H1 (cell line): ENCODE results near the gene PRR35. TPM values are rescaled to one million over a fixed set of nuclear protein-coding genes. Genes with fewer than 3 reads are reported as not detected.

Source experiments
- BRCA1 ChIP-seq: IDR thresholded peaks from 2 replicates; pipeline ENCODE4 v1.6.1; 2012; ENCODE audit warnings: low read depth, low read length, improper control_type of control experiment
- CEBPB ChIP-seq: IDR thresholded peaks from 2 replicates; pipeline ENCODE4 v1.6.1; 2012; ENCODE audit warnings: low read depth, low read length
- CTBP2 ChIP-seq: IDR thresholded peaks from 2 replicates; pipeline ENCODE4 v1.7.0; 2011; ENCODE audit warnings: borderline replicate concordance, mild to moderate bottlenecking, moderate library complexity, mixed read lengths, low read length; ENCODE audit not compliant: insufficient read depth, insufficient read length
- KDM5A ChIP-seq: fragments of 200-600 bp; IDR thresholded peaks from 2 replicates; pipeline ENCODE4 v1.7.1; 2012; ENCODE audit warnings: mild to moderate bottlenecking, low read length, inconsistent platforms, mixed read lengths
- SIN3A ChIP-seq, 2 experiments: IDR thresholded peaks in 1 of 2; conservative IDR thresholded peaks in 1 of 2; 2 replicates each; pipeline ENCODE4 v1.6.1; 2011 to 2012; ENCODE audit warnings: low read length in 2 of 2, improper control_type of control experiment in 1 of 2, low read depth in 1 of 2, mild to moderate bottlenecking in 1 of 2
- SIRT6 ChIP-seq: IDR thresholded peaks from one replicate; pipeline ENCODE4 v1.7.1; 2012; ENCODE audit warnings: low read length, inconsistent platforms
- SUZ12 ChIP-seq: fragments of 200-600 bp; sonication (generic); IDR thresholded peaks from 2 replicates; pipeline ENCODE4 v1.6.1; 2012; ENCODE audit warnings: mild to moderate bottlenecking, inconsistent platforms, low read length, moderate library complexity, mixed read lengths
- TEAD4 ChIP-seq: IDR thresholded peaks from 2 replicates; pipeline ENCODE4 v1.6.1; 2012; ENCODE audit warnings: low read depth, low read length, inconsistent platforms, mixed read lengths
- polyA plus RNA-seq, 7 experiments: library from polyadenylated mRNA; depleted of rRNA in 3 of 7; stranded (reverse) in 5 of 7; unstranded in 2 of 7; fragments of >200 nt in 5 of 7; fragments of 200-250 nt in 2 of 7; gene quantifications; 1 replicate in 5 of 7; 2 replicates in 1 of 7; 4 replicates in 1 of 7; pipeline versions ENCODE4 v1.2.1 to v1.2.3, GENCODE V29; 2011 to 2013; ENCODE audit warnings: missing spikeins in 2 of 7, mixed read lengths in 2 of 7
- total RNA-seq: library from RNA; stranded (reverse); fragmentation: NEBNext Ultra II Directional; extraction: Animal tissue kit (Norgen Biotek cat#: 25700); gene quantifications from 2 replicates; pipeline ENCODE4 v1.2.1, GENCODE V29; 2021
- TF ChIP-seq, protein P1 (sequence below): IDR thresholded peaks from 2 replicates; pipeline ENCODE4 v1.6.1; 2012; ENCODE audit warnings: inconsistent platforms

The PRR35 gene
- total and polyA plus RNA-seq, 2 of the 8 experiments (the other 6 are each of a cell fraction or from before 2014, with no cell fraction given) = 0.38 to 0.50 TPM

DNA sequence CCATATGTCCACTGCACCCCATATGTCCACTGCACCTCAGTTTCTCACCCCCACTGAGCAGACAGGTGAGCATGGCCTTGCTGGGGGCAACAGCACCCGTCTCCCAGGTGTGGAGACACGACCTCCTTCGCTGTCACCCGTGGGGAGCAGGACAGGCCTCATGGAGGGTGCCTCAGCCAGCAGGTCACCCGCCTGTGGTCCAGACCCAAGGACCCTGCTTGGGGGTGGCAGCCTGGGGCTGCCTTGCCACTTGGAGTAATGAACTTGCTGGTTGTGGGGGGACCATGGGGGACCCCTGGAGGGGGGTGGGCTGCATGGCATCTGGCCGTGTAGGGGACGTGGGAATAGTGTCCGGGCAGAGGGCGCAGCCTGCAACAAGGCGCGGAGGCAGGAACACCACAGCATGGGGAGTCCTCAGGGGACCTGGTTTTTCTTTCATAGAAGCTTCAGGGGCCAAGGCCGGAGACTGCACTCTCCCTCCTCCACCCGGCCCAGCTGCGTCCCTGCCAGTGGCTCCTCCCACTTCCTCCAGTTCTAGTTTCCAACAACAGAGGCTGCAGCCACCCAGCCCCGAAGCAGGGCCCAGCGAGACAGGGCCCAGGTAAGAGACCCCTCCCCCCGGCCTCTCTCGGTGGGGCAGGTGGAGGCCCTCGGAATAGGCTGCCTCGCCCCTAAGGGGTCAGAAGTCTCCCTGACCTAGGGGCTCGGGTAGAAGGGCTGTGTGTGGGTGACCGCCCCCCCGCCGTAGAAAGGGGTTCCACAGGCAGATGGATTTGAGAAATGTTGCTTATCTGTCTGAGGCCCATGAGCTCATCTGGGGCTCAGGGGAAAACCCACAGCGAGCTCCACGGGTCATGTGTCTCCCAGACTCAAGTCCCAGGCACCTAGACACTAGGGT lies 6.5 kb downstream of the PRR35 start, which contains the start of gene NHLRC4 (continued):
- TF ChIP-seq CTBP2 = no peak
- TF ChIP-seq TEAD4 = no peak
- TF ChIP-seq BRCA1 = no peak
- no peak for TF ChIP-seq KDM5A
- no peak for TF ChIP-seq CEBPB
- no peak for TF ChIP-seq SIN3A (conservative IDR thresholded peaks at IDR 0.05 in 1 of 2, IDR thresholded peaks at IDR 0.05 in 1 of 2; ENCODE audit: low read depth in 1 of 2, low read length in 2 of 2)
- TF ChIP-seq SIRT6 = no peak
- no peak for TF ChIP-seq SUZ12
- TF ChIP-seq, protein P1, sequence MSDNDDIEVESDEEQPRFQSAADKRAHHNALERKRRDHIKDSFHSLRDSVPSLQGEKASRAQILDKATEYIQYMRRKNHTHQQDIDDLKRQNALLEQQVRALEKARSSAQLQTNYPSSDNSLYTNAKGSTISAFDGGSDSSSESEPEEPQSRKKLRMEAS = no peak
